HG03520 (cell line): ENCODE results near the gene GNB1L.

Experiments
- ATAC-seq: cut with Tn5 transposase; IDR thresholded peaks from one replicate; pipeline ENCODE4 v1.9.1; 2021; ENCODE audit warnings: mild to moderate bottlenecking, moderate library complexity; ENCODE audit not compliant: unreplicated experiment

The GNB1L gene

DNA sequence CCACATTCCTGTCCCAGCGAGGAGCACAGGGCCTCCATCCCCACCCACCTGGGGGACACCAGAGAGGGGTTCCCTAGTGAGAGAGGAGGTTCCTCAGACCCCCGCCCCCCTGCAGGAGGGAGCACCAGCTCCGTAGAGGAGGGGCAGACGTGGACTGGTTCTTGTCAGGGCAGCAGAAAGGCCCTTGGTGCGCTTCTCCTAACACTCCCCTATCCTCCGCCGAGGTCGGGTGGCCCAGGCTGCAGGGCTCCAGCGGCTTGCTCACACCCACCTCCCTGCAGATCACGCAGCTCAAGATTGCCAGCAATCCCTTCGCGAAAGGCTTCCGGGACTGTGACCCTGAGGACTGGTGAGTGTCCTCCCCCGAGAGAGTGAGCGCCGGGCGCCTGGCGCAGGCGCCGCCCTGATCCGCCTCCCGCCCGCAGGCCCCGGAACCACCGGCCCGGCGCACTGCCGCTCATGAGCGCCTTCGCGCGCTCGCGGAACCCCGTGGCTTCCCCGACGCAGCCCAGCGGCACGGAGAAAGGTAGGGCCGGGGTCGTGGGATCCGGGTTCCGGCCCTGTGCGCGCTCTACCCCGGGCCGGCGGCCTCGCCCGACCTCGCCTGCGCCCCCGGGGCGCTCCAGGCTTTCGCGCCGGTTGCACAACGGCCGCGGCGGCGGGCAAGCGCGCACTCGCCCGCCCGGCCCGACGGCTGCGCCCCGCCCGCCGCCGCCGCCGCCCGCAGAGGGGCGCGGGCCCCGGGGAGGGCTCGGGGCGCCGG lies 89.0 kb downstream of the GNB1L start:
- no peak for ATAC-seq

DNA sequence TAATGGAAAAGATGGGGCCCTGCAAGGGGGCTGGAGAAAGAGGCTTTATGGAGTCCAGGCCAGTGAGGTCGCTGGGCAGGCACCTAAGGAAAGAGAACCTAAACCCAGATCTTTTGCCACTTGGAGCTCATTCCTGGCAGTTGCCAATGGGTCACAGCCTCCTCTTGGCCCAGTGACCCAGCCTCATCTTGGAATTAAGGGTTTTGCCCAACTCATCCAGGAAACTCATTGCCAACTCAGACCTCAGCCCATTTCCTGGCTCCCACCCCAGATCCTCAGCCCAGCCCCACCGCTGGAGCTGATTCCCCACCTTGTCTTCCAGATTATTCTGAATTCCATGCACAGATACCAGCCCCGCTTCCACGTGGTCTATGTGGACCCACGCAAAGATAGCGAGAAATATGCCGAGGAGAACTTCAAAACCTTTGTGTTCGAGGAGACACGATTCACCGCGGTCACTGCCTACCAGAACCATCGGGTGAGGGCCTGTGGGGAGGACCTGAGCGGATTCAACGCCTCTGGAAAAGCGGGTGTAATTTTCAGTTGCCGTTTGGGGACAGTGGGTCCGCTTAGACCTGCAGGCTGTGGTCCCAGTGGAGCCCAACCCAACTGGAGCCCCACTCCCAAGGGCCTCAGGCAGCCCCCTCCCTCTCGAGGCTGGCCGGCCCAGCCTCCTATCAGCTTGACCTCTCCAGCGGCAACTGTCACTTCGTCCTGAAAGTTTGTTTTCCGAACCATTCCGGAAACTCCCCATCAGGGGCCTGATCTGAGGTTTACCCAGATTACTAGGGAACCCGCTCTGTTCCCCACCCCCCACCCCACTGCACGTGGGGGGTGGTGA lies 89.8 kb downstream of the GNB1L start:
- no peak for ATAC-seq

DNA sequence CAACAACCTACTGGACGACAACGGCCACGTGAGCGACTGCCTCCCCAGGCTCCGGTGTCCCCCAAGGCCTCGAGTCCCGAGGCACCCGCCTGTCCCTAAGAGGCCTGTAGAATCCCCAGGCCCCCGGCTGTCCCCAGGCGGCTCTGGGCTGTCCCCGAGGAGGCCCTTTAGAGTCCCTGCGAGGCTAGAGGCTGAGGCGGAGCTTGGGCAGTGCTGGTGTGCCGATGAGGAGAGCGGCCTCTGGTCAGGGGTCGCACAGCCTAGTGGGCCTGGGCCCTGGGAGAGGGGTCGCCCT lies 90.4 kb downstream of the GNB1L start:
- ATAC-seq: no peak

DNA sequence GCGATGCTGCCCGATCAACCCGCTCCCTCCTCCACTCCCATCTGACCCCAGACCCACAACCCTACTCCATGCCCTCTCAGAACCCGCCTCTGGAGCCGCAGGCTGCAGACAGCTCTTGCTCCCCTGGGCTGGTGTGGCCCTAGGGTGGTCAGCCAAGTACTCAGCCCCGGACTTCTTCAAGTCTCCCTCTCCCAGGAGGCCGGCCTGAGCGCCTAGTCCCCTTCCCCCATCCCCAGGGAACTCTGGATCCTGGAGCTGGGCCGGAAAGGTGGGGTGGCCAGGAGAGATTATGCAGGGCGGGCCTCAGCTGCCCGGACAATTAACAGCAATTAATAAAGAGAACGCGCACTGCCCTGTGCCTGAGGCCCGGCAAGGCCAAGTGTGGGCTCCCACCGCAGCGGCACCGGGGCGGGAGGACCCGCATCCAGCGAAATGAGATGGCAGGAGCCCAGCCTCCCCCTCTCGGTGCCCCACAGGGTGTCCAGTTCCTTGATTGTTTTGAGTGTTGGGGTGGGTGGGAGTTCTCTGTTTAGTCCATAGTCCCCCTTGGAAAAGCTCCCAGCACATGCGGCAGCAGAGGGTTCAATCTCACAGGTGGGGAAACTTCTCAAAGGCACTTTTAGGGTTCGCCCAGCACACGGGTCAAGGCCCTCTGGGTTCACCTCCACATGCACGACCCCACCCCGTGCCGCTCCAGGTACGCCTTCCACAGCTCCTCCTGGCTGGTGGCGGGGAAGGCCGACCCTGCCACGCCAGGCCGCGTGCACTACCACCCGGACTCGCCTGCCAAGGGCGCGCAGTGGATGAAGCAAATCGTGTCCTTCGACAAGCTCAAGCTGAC lies 91.0 kb downstream of the GNB1L start:
- ATAC-seq: no peak

DNA sequence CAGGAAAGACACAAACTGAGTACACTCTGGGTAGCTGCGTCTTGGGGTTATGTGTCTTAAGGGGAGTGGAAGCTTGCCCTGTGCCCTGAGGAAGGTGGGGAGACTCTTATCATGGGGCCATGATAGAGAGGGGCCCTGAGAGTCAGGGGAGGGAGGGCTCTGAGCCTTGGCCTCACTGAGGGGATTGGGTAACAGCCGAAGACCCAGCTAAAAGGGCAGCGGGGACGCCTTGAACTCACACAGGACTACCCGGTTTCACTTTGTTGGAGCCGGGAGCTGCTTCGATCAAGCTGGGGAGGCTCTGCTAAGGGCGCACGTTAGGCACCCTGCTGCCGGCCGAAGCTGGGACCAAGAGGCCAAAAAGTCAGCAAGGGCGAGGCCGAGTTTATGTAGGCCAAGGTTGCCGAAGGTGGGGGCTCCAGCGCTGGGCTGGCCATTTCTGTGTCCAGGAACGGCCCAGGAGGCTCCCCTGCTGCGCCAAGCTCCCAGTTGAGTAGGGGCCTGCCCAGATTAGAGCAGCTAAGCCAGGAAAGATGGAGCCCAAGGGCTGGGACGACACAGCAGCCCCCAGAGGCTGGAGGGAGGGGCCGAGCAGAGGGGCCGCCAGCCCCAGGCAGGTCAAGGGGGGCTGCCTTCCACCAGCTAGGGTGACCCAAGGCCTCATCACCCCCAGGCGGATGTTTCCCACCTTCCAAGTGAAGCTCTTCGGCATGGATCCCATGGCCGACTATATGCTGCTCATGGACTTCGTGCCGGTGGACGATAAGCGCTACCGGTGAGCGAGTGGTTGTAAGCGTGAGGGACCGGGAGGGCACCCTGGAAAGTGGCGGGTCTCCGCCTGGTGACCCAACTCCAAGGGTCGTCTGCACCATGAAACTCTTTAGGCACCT lies 91.9 kb downstream of the GNB1L start:
- no peak for ATAC-seq

DNA sequence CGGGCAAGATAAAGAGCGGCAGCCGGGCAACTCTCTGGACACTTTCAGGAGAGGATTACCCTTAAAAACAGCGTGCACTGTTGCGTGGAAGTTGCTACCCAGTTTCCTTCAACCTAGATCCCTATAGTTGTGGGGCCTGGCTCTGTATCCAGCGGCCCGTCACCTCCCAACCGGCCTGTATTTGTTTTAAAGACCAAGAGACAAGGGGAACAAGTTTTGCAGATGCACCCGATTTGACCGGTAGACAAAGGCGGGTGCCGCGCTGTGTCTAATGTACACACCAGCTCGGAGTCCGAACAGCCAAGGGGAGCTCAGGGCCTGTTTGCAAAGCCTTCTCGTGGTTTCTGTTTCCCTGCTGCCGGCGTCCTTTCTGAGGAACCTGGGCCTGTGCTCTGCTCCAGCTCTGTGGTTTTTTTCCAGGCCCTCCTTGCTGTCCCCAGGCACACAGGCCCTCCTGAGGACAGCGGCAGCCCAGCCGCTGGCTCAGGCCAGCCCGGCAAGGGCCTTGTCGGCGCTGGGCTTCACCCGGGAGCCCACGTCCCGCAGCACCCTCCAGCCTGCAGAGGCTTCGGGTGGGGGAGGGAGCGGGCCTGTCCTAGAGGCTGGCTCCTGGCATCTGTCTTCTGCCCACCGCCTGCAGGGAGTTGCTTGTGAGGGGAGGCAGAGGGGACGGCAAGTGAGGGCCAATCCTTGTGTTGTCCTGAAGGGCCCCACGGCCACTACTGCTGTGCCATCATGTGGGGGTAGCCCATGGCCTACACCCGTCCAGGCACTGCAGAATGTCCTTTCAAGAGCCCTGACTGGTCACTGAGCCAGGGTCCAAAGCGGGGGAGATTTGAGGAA lies 92.7 kb downstream of the GNB1L start:
- ATAC-seq: no peak

DNA sequence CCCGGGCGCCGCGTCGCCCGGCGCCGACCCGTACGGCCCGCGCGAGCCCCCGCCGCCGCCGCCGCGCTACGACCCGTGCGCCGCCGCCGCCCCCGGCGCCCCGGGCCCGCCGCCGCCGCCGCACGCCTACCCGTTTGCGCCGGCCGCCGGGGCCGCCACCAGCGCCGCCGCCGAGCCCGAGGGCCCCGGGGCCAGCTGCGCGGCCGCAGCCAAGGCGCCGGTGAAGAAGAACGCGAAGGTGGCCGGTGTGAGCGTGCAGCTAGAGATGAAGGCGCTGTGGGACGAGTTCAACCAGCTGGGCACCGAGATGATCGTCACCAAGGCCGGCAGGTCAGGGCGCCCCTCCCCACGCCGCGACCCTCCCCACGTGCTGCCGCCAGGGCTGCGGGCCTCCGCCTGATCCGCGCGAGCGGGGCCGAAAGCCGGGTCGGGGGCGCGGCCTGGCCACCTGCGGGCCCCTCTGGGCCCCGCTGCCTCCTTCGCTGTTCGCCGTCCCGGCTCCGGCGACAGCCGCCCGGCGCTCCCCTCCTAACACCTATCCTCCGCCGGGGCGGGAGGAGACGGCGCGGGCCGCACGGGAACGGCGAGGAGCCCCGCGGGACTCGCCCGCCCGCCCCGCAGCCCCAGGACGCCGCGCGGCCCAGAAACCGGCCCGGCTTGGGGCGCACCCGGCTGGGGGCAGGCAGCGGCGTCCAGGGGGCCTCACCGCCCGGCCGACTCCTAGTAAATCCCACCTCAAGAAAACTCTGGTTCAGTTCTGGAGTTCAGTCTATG lies 93.5 kb downstream of the GNB1L start:
- no peak for ATAC-seq

DNA sequence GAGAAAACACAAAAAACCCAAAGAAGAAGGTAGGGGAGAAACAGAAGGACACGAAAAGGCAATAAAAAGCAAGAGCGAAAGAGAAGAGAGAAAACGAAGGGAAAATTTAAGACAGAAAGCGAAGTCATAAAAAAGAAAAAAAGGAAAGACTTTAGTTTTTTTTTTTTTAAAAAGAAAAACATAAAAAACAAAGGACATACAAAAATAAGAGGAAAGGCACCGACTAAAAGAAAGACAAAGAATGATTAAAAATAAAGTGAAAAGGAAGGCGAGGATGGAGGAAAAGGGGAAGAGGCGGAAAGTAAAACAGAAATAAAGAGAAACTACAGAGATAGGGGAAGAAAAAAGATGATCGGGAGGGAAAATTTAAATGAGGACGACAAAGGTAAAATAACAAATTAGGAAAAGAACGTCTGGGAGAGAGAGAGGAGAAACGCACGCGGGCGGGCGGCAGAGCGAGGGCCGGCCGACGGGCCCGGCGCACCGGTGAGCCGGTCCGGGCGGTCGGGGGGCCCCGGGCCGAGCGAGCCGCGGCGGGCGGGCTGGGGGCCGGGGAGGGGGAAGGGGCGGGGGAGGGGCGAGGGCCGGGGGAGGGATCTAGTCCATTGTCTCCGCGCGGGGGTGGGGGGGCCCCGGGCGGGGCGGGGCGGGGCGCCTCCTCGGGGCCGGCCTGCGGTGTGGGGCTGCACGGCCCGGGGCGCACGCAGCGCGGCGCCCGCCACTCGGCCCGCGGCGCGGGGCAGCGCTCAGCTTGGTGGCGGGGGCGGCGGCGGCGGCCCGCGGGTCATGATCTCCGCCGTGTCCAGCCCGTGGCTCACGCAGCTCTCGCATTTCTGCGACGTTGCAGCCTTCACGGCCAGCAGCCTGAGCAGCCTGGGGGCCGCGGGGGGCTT lies 94.4 kb downstream of the GNB1L start, which contains the start of gene TBX1:
Gene TBX1 (plus strand): TSS at position 721 of the 893 bp plus-strand sequence. CDS start 66 bp downstream, at position 787.
- ATAC-seq: no peak

DNA sequence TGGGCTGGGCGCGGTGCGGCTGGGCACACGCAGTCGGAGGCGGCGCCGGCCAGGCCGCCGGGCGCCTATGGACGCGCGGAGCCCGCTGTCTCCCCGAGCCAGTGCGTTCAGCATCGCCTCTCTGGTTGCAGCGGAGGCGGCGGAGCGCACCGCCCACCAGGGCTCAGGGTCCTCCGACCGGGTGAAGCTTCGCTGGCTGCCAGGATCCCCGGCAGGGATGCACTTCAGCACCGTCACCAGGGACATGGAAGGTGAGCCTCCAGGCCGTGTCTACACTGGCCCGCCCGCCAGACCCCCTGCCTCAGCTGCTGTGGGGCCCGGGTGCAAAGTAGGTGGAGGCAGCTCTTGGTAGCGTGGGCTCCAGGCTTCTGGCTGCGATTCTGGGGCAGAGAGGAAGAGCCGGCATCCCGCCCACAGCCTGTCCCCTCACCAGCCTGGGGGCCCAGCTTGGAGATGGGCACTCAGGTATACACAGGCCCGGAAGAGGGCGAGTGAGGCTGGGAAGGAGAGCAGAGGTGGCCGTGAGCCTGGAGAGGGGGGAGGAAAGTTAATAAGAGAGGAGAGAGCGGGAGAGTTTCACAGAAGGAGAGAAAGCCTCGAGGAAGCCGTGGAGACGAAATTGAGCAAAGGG lies 95.1 kb downstream of the GNB1L start:
- no peak for ATAC-seq

DNA sequence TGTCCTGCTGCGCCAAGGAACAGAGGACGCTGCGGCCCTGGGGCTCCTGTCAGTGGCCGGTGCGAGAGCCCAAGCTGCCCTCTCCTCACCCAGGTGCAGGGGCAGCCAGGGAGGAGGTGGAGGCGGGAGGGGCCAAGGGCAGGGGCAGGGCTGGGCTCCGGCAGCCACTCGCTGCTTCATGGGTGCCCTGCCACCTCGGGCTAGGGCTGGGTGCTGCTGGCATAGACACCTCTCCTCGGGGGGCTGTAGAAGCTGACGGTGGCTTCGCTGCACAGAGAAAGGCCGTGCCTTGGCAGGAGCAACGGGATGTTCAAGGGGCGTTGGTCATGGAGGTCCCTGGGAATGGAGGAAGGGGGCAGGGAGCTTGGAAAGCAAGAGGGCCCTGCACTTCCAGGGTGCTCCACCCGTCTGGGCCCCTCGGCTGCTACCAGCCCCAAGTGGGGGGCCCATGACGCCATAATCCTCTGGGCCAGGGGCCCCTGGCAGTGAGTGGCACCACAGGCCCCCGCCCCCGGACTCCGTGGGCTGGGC lies 95.7 kb downstream of the GNB1L start:
- no peak for ATAC-seq

DNA sequence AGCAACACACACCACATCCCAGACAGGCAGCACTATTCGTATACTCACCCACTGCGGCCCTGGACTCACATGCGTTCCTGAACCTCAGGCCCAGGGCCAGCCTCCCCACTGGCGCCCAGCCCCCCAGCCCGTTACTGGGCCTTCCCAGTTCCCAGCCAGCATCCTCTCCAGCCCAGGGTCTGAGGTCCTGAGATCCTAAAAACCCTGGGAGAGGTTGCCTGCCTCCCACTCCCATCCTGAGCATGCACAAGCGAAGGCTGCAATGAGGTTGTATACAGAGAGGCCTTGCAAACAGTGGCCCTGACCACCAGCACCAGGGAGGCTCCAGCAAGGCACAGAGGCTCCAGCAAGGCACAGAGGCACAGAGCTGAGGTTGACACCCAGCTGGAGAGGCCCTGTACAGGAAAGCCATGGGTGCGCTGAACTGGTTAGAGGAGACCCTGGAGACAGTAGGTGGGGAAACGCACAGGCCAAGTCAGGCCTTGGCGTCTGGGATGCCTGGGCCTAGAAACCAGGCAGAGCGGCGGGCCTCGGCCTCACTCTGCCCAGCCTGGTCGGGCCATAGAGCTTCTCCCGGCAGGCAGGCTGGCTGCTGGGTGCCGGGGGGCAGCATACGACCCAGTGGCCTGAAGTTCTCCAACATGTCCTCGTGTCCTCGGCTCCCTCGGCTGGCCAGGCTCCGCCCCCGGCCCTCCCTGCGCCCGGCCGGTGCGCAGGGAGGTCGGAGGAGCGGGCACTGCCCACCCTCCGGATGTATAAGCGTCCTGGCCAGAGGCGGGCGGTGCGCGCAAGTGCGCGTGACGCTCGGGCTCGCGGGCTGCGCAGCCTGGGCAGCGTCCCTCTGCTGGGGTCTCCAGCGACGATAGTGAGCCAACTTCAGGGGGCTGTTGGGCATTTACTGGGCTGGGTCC lies 96.4 kb downstream of the GNB1L start:
- no peak for ATAC-seq

DNA sequence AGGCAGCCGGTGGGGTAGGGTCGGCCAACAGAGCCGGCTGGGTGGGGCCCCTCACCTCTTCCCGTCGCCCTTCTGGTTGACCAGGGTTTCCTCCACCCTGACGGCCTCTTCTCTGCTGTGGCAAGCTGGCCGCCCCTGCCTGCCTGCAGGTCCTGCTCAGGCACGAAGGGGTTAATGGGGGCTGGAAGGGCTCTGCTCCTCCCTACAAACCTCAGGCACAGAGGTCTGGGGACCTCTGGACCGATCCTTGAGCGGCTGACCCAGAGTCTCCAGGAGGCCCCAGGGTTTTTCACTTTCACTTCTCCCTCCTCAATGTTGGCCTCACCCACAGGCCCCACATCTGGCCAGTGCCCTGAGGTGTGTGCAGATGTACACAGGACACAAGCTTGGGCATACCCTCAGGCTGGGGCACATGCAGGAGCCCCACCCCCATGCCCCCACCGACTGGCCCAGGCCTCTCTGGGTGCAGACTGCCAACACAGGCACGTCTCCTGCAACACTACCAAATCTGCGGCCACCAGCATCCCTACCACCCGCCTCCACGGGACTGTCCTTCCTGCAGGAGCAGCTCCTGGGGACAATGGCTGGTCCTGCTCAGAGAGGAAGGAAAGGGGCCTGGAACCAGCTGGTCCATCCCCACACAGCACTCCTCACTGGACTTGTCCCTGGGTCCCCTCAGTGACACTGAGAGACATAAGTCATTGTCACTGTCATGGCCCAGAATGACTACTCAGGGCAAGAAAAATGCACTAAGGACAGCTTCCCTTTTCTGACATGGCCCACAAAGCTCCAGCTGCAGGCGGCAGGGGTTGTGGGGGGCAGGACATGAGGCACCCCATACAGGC lies 97.3 kb downstream of the GNB1L start:
- no peak for ATAC-seq

DNA sequence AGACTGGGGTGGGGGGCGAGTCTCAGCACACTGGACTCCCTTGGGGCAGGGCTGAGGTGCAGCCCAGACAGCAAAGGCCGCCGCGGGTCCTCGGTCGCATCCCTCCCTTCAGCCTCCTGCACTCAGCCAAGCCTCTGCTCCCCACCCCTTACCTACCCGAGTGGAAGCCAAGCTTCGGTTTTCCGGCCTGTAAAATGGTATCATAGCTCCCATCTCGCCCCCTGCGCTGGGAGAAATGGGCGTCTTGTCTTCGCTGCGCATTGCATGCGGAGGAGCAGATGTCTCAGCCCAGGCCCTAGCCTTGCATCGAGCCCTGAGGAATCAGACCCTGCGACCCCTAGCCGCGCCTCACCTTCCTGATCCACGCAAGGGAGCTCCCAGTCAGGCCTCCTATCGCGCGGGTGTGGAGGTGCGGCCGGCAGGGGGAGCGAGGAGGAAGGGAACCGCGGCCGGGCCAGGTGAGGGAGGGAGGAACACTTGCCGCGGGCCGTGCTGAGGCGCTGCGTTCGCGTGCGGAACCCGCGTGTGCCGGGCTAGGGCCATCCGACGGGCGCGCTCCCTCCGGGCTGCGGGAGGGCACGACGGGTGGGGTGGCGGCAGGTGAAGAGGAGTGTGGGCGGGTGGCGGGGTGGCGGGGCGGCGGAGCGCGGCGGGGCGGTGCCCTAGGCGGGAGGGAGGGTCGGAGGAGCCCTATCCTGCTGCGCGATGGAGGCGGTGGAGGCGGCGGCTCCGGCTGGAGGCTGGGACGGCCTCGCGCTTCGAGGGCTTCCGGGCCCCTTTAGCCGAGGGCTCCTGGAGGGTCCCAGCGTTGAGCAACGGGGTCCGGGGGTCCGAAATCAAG lies 98.2 kb downstream of the GNB1L start:
- ATAC-seq: no peak

DNA sequence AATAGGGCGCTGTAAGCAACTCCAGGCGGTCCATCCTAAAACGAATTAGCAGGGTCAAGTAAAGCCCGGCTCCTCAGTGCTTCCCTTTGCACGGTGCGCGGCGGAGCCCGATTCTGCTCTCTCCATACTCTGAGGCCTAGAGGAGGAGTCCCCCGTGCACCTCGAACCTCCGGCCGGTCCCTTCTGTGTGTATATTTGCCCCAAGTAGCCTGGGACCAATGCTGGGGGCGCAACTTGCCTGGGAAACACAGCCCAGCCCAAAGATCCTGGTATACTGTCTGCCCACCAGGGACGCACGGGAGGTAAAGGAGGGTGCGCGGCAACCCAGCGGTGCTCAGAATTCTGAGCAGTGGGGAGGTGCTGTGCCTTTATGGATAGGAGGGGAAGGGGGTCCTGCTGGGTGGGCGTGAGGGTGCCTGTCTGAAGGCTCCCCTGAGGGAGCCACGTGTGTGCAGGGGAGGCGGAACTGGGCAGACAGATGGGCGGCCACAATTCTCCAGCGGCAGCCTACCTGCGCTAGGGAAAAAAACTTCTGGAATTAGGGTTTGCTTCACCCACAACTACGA lies 98.9 kb downstream of the GNB1L start:
- ATAC-seq: no peak
